SKM-1 (cell line): Measurements from ENCODE around the gene DCHS2.
"Not testable (repeated sequence)": the region's sequence is repeated elsewhere in the genome, so short reads cannot be mapped to it uniquely, and the experiment has no call there.

ENCODE experiments used
- DNase-seq: peaks from one replicate; lab custom pipeline; 2025; ENCODE audit not compliant: unreplicated experiment; lab: John Stamatoyannopoulos, UW

Gene DCHS2

GRCh38 chr4:154231806-154232478, 259.7 kb downstream of the DCHS2 start:
- DNase-seq = no peak

- no peak for DNase-seq
Measured at GRCh38 chr4:154230723-154231122, 260.9 kb downstream of the DCHS2 start.

GRCh38 chr4:154230091-154230490, 261.5 kb downstream of the DCHS2 start:
- no peak for DNase-seq

GRCh38 chr4:154222875-154223274, 268.7 kb downstream of the DCHS2 start:
- DNase-seq = no peak

GRCh38 chr4:154218051-154218450, 273.5 kb downstream of the DCHS2 start:
- DNase-seq = no peak

GRCh38 chr4:154217384-154217783, 274.2 kb downstream of the DCHS2 start:
- not testable (repeated sequence) for DNase-seq

GRCh38 chr4:154211506-154211905, 280.1 kb downstream of the DCHS2 start:
- no peak for DNase-seq

GRCh38 chr4:154208424-154208823, 283.2 kb downstream of the DCHS2 start:
- no peak for DNase-seq

- DNase-seq = no peak
Measured at GRCh38 chr4:154205471-154205870, 286.1 kb downstream of the DCHS2 start.

GRCh38 chr4:154194649-154195048, 296.9 kb downstream of the DCHS2 start:
- no peak for DNase-seq

GRCh38 chr4:154192585-154192984, 299.0 kb downstream of the DCHS2 start:
- no peak for DNase-seq

GRCh38 chr4:154189346-154189745, 302.3 kb downstream of the DCHS2 start:
- no peak for DNase-seq

- DNase-seq = no peak
Measured at GRCh38 chr4:154186888-154187287, 304.7 kb downstream of the DCHS2 start.

- DNase-seq = no peak
Measured at GRCh38 chr4:154186035-154186434, 305.6 kb downstream of the DCHS2 start.

GRCh38 chr4:154184238-154184637, 307.4 kb downstream of the DCHS2 start:
- DNase-seq = peak; percentile 18

- no peak for DNase-seq
Measured at GRCh38 chr4:154183264-154183663, 308.3 kb downstream of the DCHS2 start.
